OCI-LY3 (cell line): ENCODE measurements around the gene ARHGEF4.

Experiments
- H2AFZ ChIP-seq: fragments of 200-600, 300-600 bp; shearing (Covaris generic); 2 replicates; pipeline ENCODE4 v1.6.0; 2014; ENCODE audit warnings: antibody characterized with exemption, low read depth, low read length
- H3K27ac ChIP-seq: fragments of 200-600, 300-600 bp; sonication (generic); 2 replicates; pipeline ENCODE4 v1.5.1; 2014; ENCODE audit warnings: mild to moderate bottlenecking, low read length, moderate library complexity, mixed read lengths
- H3K27me3 ChIP-seq: fragments of 200-600, 300-600 bp; sonication (generic); 2 replicates; pipeline ENCODE4 v1.6.1; 2014; ENCODE audit warnings: low read depth, low read length, mixed read lengths
- H3K36me3 ChIP-seq: fragments of 200-600, 300-600 bp; sonication (generic); replicated peaks from 2 replicates; pipeline ENCODE3; 2014; ENCODE audit warnings: low read depth, low read length, mixed read lengths
- H3K4me1 ChIP-seq: fragments of 300-600, 200-600 bp; sonication (generic); 2 replicates; pipeline ENCODE4 v1.6.1; 2014; ENCODE audit warnings: low read length, mixed read lengths
- H3K4me2 ChIP-seq: fragments of 200-600, 300-600 bp; sonication (generic); 2 replicates; pipeline ENCODE4 v1.6.1; 2014; ENCODE audit warnings: low read length, mixed read lengths
- H3K4me3 ChIP-seq: fragments of 300-600, 200-600 bp; sonication (generic); 2 replicates; pipeline ENCODE4 v1.5.1; 2014; ENCODE audit warnings: antibody characterized with exemption, mild to moderate bottlenecking, low read length, moderate library complexity
- H3K79me2 ChIP-seq: fragments of 300-600, 200-600 bp; shearing (Covaris generic); 2 replicates; pipeline ENCODE4 v1.6.1; 2014; ENCODE audit warnings: mild to moderate bottlenecking, low read length, mixed read lengths
- H3K9ac ChIP-seq: fragments of 300-600, 200-600 bp; shearing (Covaris generic); 2 replicates; pipeline ENCODE4 v1.6.0; 2014; ENCODE audit warnings: mild to moderate bottlenecking, low read length, moderate library complexity
- H3K9me3 ChIP-seq: fragments of 200-600, 300-600 bp; shearing (Covaris generic); 2 replicates; pipeline ENCODE4 v1.6.1; 2014; ENCODE audit warnings: low read length, mixed read lengths; ENCODE audit not compliant: insufficient read depth
- H4K20me1 ChIP-seq: fragments of 200-600, 300-600 bp; sonication (generic); 2 replicates; pipeline ENCODE4 v1.6.1; 2016; ENCODE audit warnings: low read length, mixed read lengths; ENCODE audit not compliant: insufficient read depth
- CTCF ChIP-seq: fragments of 200-600, 300-600 bp; sonication (generic); IDR thresholded peaks from 2 replicates; pipeline ENCODE4 v1.5.1; 2014; ENCODE audit warnings: antibody characterized with exemption, low read length, low read depth
- EZH2phosphoT487 ChIP-seq: fragments of 200-600 bp; shearing (Covaris generic); IDR thresholded peaks from 2 replicates; pipeline ENCODE4 v1.6.1; 2018; ENCODE audit warnings: antibody characterized with exemption, mixed run types, low read depth

Gene ARHGEF4

GRCh38 chr2:130847776-130848525 lies 11.2 kb downstream of the ARHGEF4 start:
- Histone ChIP-seq H3K4me1 (no peaks in the 10 kb centered on the region), H3K36me3 (no peaks in the 10 kb centered on the region), H3K4me2 (no peak overlapping the region), H3K27ac (no peak overlapping the region), H2AFZ (no peak overlapping the region), H3K4me3 (no peak overlapping the region), H3K9me3 (no peaks in the 10 kb centered on the region), H3K27me3 (no peaks in the 10 kb centered on the region), H3K9ac (no peak overlapping the region), H3K79me2 (no peaks in the 10 kb centered on the region), H4K20me1 (no peaks in the 10 kb centered on the region)
- TF ChIP-seq CTCF, result no peak
- TF ChIP-seq EZH2phosphoT487, result no peak

DNA sequence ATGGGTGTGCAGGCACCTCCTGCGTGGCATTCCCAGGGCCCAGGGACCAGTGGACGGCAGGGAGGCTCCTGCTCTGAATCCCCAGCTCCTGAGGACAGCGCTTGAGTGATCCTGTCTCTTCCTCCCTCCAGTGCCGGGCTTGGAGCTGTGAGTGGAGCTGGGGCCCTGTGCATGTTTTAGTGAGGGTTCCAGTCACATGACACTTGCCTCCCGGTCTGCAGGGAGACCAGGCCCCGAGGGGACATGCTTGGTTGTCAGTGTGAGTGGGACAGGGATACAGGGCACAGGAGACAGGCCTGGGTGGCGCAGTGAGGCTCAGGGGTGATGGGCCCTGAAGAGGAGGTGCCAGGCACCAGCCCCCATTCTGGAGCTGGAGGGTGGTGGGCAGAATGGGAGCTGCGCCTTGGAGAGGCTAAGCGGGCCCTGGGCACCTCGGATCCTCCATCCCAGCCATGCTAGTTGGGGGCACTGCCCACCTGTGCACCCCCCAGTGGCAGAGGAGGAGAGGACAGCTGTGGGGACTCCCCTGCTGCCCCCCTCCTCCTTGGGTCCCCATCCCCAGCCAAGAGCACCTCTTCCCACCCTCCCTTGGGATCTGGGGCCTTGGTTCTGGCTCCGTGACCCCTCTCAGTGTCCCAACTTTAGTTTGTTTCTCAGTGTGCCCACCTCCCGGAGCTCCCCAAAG lies 12.0 kb downstream of the ARHGEF4 start:
- Histone ChIP-seq H3K36me3 (no peaks in the 10 kb centered on the region), H3K4me3 (no peak overlapping the region), H3K27ac (no peak overlapping the region), H3K79me2 (no peaks in the 10 kb centered on the region), H3K9me3 (no peaks in the 10 kb centered on the region), H3K9ac (no peak overlapping the region), H2AFZ (no peak overlapping the region), H3K4me2 (no peak overlapping the region), H3K27me3 (no peaks in the 10 kb centered on the region), H3K4me1 (no peaks in the 10 kb centered on the region), H4K20me1 (no peaks in the 10 kb centered on the region)
- TF ChIP-seq EZH2phosphoT487, result no peak
- peak; percentile 12; the same call in 1 of the 2 replicates for TF ChIP-seq CTCF

DNA sequence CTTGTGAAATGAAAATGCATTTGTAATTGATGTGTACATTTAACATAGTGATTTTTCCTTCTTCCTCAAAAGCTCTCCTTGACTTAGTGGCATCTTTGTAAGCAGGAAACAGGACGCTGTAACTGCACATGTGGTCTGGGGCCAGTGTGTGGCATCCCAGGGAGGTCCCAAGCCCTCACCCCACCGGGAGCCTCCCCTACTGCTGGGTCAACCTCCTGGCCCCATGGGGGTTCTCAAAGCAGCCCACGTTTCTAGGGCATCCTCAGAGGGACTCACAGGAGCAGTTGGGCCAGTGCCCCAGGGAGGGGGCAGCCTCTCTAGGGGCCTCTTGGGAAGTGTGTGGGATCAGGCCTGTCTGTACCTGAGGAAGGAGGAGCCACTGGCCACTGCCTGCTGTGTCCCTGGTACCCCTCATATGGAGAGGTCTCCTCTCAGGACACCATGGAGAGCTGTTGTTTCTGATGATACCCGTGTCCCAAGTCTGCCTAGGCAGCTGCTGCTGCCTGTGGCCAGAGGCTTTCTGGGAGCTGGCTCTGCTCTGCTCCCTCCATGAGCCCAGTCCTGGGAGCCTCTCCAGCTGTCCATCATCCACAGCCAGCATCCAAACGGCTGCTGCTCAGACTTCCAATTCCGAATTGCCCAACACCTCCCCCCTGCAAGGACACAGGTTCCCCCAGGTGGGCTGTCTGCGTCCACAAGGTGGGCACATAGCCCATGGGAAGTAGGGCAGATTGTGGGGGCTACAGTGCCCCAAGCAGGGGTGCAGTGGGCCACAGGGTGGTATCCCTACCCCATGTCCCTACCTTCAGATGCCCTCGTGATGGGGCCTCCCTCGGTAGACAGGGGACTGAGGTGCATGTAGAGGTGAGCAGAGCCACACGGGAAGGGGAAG lies 13.4 kb downstream of the ARHGEF4 start:
- H2AFZ ChIP-seq, result no peak overlapping the region
- no peaks in the 10 kb centered on the region for H3K79me2 ChIP-seq
- no peak overlapping the region for H3K9ac ChIP-seq
- no peaks in the 10 kb centered on the region for H3K36me3 ChIP-seq
- TF ChIP-seq CTCF (no peak), EZH2phosphoT487 (no peak)
- H3K4me2 ChIP-seq, result no peak overlapping the region
- no peaks in the 10 kb centered on the region for H3K4me1 ChIP-seq
- H3K4me3 ChIP-seq, result no peak overlapping the region
- no peaks in the 10 kb centered on the region for H3K27me3 ChIP-seq
- no peaks in the 10 kb centered on the region for H4K20me1 ChIP-seq
- no peak overlapping the region for H3K27ac ChIP-seq
- no peaks in the 10 kb centered on the region for H3K9me3 ChIP-seq
